ENCODE measurements around the gene UNC5C.

GRCh38 chr4:95439896-95440295, 108.9 kb downstream of the UNC5C start:
- TF ChIP-seq, protein P1, sequence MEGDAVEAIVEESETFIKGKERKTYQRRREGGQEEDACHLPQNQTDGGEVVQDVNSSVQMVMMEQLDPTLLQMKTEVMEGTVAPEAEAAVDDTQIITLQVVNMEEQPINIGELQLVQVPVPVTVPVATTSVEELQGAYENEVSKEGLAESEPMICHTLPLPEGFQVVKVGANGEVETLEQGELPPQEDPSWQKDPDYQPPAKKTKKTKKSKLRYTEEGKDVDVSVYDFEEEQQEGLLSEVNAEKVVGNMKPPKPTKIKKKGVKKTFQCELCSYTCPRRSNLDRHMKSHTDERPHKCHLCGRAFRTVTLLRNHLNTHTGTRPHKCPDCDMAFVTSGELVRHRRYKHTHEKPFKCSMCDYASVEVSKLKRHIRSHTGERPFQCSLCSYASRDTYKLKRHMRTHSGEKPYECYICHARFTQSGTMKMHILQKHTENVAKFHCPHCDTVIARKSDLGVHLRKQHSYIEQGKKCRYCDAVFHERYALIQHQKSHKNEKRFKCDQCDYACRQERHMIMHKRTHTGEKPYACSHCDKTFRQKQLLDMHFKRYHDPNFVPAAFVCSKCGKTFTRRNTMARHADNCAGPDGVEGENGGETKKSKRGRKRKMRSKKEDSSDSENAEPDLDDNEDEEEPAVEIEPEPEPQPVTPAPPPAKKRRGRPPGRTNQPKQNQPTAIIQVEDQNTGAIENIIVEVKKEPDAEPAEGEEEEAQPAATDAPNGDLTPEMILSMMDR (IDR thresholded peaks at IDR 0.05), result no peak
- no peak for TF ChIP-seq POLR2A (IDR thresholded peaks at IDR 0.05)

Data from uterus (tissue), 2 donors.